ENCODE data around the gene HSF2BP.

GRCh38 chr21:43623588-43623987 lies 35.7 kb downstream of the HSF2BP start:
- TF ChIP-seq CTCF (IDR thresholded peaks at IDR 0.05) (no peak), POLR2A (IDR thresholded peaks at IDR 0.05) (no peak), EP300 (IDR thresholded peaks at IDR 0.05) (no peak)

Data from tibial nerve (tissue), 4 donors.